NCI-H146 treated with DMSO at 0.1 percent for 48 hours (cell line): Measurements from ENCODE around the gene TTYH3.
"Not testable (repeated sequence)": the region's sequence is repeated elsewhere in the genome, so short reads cannot be mapped to it uniquely, and the experiment has no call there.

Experiments
- DNase-seq: peaks from one replicate; lab custom pipeline; 2025; ENCODE audit not compliant: unreplicated experiment; lab: John Stamatoyannopoulos, UW

Gene TTYH3

GRCh38 chr7:2662273-2663120, 30.7 kb downstream of the TTYH3 start:
- no peak for DNase-seq

- no peak for DNase-seq
These were observed 31.5 kb downstream of the TTYH3 start for GRCh38 chr7:2663121-2663886.

- no peak for DNase-seq
These were observed 32.2 kb downstream of the TTYH3 start for GRCh38 chr7:2663960-2664359.

- peak; percentile 19 for DNase-seq
These were observed 33.6 kb downstream of the TTYH3 start for GRCh38 chr7:2665359-2665791.

- no peak for DNase-seq
These were observed 34.4 kb downstream of the TTYH3 start for GRCh38 chr7:2666155-2666554.

- no peak for DNase-seq
These were observed 34.9 kb downstream of the TTYH3 start for GRCh38 chr7:2666588-2667250.

GRCh38 chr7:2667843-2668242, 36.1 kb downstream of the TTYH3 start:
- DNase-seq: no peak

GRCh38 chr7:2668401-2668800, 36.6 kb downstream of the TTYH3 start:
- DNase-seq: no peak

- DNase-seq: no peak
These were observed 38.4 kb downstream of the TTYH3 start for GRCh38 chr7:2670171-2670570.

- DNase-seq: peak; percentile 20
These were observed 39.1 kb downstream of the TTYH3 start for GRCh38 chr7:2670720-2671391.

GRCh38 chr7:2673214-2673613, 41.4 kb downstream of the TTYH3 start:
- DNase-seq: not testable (repeated sequence)

GRCh38 chr7:2673934-2674333, 42.1 kb downstream of the TTYH3 start:
- DNase-seq: no peak

- DNase-seq: no peak
These were observed 43.5 kb downstream of the TTYH3 start for GRCh38 chr7:2675256-2675764.

- DNase-seq: peak; percentile 86
These were observed 44.8 kb downstream of the TTYH3 start for GRCh38 chr7:2676576-2676975.

- DNase-seq: not testable (repeated sequence)
These were observed 46.7 kb downstream of the TTYH3 start for GRCh38 chr7:2678454-2678853.

- not testable (repeated sequence) for DNase-seq
These were observed 47.6 kb downstream of the TTYH3 start for GRCh38 chr7:2679135-2680127.

- no peak for DNase-seq
These were observed 48.5 kb downstream of the TTYH3 start for GRCh38 chr7:2680256-2680655.

- peak; percentile 21 for DNase-seq
These were observed 49.2 kb downstream of the TTYH3 start for GRCh38 chr7:2680792-2681490.
